Measurements from ENCODE around the gene ACAP1. TPM values are rescaled to one million over a fixed set of nuclear protein-coding genes. Genes with fewer than 3 reads are reported as not detected.

ACAP1 gene
- polyA plus RNA-seq, 3 donors = 7.0 to 12.5 (median 7.6) TPM

GRCh38 chr17:7393613-7394451 lies 57.5 kb downstream of the ACAP1 start:
- no peak for DNase-seq (ENCODE audit: extremely low read depth in 1 of 11, low read depth in 9 of 11, low spot score in 4 of 11)

GRCh38 chr17:7394452-7395191 lies 58.3 kb downstream of the ACAP1 start, which contains the start of gene PLSCR3:
PLSCR3 (minus strand) TSS chr17:7394525; CDS start chr17:7394110, 415 bp downstream.
- peak in 9 of 11 donors; percentile 75 to 82 (median 79) for DNase-seq (ENCODE audit: extremely low read depth in 1 of 11, low read depth in 9 of 11, low spot score in 4 of 11)

GRCh38 chr17:7396147-7396546 lies 59.8 kb downstream of the ACAP1 start:
- no peak for DNase-seq (ENCODE audit: extremely low read depth in 1 of 11, low read depth in 9 of 11, low spot score in 4 of 11)

- DNase-seq (ENCODE audit: extremely low read depth in 1 of 11, low read depth in 9 of 11, low spot score in 4 of 11) = no peak
Measured at GRCh38 chr17:7398612-7399011, 62.3 kb downstream of the ACAP1 start.

Other genes with a start within 250 kb of the ACAP1 start
- 1 to 10 TPM in 2 of 3 donors, under 1 TPM in 1; 0.89 to 2.6 (median 2.1) TPM for gene ASGR2, start 221.7 kb upstream of the ACAP1 start, polyA plus RNA-seq (ENCODE audit: insufficient read length in 3 of 3)
- 10 to 100 TPM in 1 of 3 donors, 1 to 10 TPM in 2; 6.1 to 10.7 (median 7.2) TPM for gene ASGR1, start 157.2 kb upstream of the ACAP1 start, polyA plus RNA-seq (ENCODE audit: insufficient read length in 3 of 3)
- gene DLG4, start 116.7 kb upstream of the ACAP1 start, polyA plus RNA-seq (ENCODE audit: insufficient read length in 3 of 3) = 10 to 100 TPM; 28.3 to 47.7 (median 37.6) TPM
- gene ACADVL, start 116.6 kb upstream of the ACAP1 start, polyA plus RNA-seq (ENCODE audit: insufficient read length in 3 of 3) = 100 to 1,000 TPM; 438 to 579 (median 497) TPM
- 10 to 100 TPM; 49.8 to 66.7 (median 64.4) TPM for gene DVL2, start 102.0 kb upstream of the ACAP1 start, polyA plus RNA-seq (ENCODE audit: insufficient read length in 3 of 3)
- 10 to 100 TPM; 51.3 to 65.8 (median 53.1) TPM for gene PHF23, start 97.1 kb upstream of the ACAP1 start, polyA plus RNA-seq (ENCODE audit: insufficient read length in 3 of 3)
- 100 to 1,000 TPM; 435 to 476 (median 455) TPM for gene GABARAP, start 94.1 kb upstream of the ACAP1 start, polyA plus RNA-seq (ENCODE audit: insufficient read length in 3 of 3)
- 100 to 1,000 TPM; 151 to 152 (median 151) TPM for gene CTDNEP1, start 84.8 kb upstream of the ACAP1 start, polyA plus RNA-seq (ENCODE audit: insufficient read length in 3 of 3)
- gene ELP5, start 84.3 kb upstream of the ACAP1 start, polyA plus RNA-seq (ENCODE audit: insufficient read length in 3 of 3) = 10 to 100 TPM; 51.6 to 63.0 (median 55.1) TPM
- 10 to 100 TPM; 41.1 to 74.2 (median 41.8) TPM for gene CLDN7, start 74.1 kb upstream of the ACAP1 start, polyA plus RNA-seq (ENCODE audit: insufficient read length in 3 of 3)
- 1 to 10 TPM; 1.8 to 2.7 (median 2.5) TPM for gene SLC2A4, start 54.8 kb upstream of the ACAP1 start, polyA plus RNA-seq (ENCODE audit: insufficient read length in 3 of 3)
- gene YBX2, start 41.9 kb upstream of the ACAP1 start, polyA plus RNA-seq (ENCODE audit: insufficient read length in 3 of 3) = 1 to 10 TPM; 3.8 to 5.3 (median 5.2) TPM
- 100 to 1,000 TPM; 313 to 353 (median 324) TPM for gene EIF5A, start 28.9 kb upstream of the ACAP1 start, polyA plus RNA-seq (ENCODE audit: insufficient read length in 3 of 3)
- gene GPS2, start 21.2 kb upstream of the ACAP1 start, polyA plus RNA-seq (ENCODE audit: insufficient read length in 3 of 3) = 100 to 1,000 TPM in 1 of 3 donors, 10 to 100 TPM in 2; 95.6 to 101 (median 97.4) TPM
- 10 to 100 TPM; 30.6 to 38.2 (median 36.1) TPM for gene NEURL4, start 7.2 kb upstream of the ACAP1 start, polyA plus RNA-seq (ENCODE audit: insufficient read length in 3 of 3)
- gene KCTD11, start 15.6 kb downstream of the ACAP1 start, polyA plus RNA-seq (ENCODE audit: insufficient read length in 3 of 3) = 10 to 100 TPM; 10.7 to 13.9 (median 12.0) TPM
- gene TMEM95, start 18.6 kb downstream of the ACAP1 start, polyA plus RNA-seq (ENCODE audit: insufficient read length in 3 of 3) = not detected
- 1 to 10 TPM; 5.1 to 9.0 (median 6.0) TPM for gene TNK1, start 44.6 kb downstream of the ACAP1 start, polyA plus RNA-seq (ENCODE audit: insufficient read length in 3 of 3)
- 10 to 100 TPM; 28.8 to 41.5 (median 41.4) TPM for gene PLSCR3, start 58.0 kb downstream of the ACAP1 start, polyA plus RNA-seq (ENCODE audit: insufficient read length in 3 of 3)
- gene TMEM256, start 67.6 kb downstream of the ACAP1 start, polyA plus RNA-seq (ENCODE audit: insufficient read length in 3 of 3) = 10 to 100 TPM; 81.9 to 99.2 (median 87.3) TPM
- 10 to 100 TPM; 21.4 to 36.4 (median 29.0) TPM for gene NLGN2, start 71.3 kb downstream of the ACAP1 start, polyA plus RNA-seq (ENCODE audit: insufficient read length in 3 of 3)
- under 1 TPM in 2 of 3 donors, not detected in 1; 0.10 to 0.22 TPM for gene SPEM1, start 83.8 kb downstream of the ACAP1 start, polyA plus RNA-seq (ENCODE audit: insufficient read length in 3 of 3)
- not detected for gene SPEM2, start 89.1 kb downstream of the ACAP1 start, polyA plus RNA-seq (ENCODE audit: insufficient read length in 3 of 3)
- gene SPEM3, start 92.3 kb downstream of the ACAP1 start, polyA plus RNA-seq (ENCODE audit: insufficient read length in 3 of 3) = not detected
- 1 to 10 TPM; 3.4 to 5.2 (median 4.6) TPM for gene TMEM102, start 98.9 kb downstream of the ACAP1 start, polyA plus RNA-seq (ENCODE audit: insufficient read length in 3 of 3)
- 10 to 100 TPM in 1 of 3 donors, 1 to 10 TPM in 2; 5.6 to 12.6 (median 8.0) TPM for gene FGF11, start 103.0 kb downstream of the ACAP1 start, polyA plus RNA-seq (ENCODE audit: insufficient read length in 3 of 3)
- 10 to 100 TPM in 2 of 3 donors, 1 to 10 TPM in 1; 9.3 to 10.7 (median 10.4) TPM for gene CHRNB1, start 108.5 kb downstream of the ACAP1 start, polyA plus RNA-seq (ENCODE audit: insufficient read length in 3 of 3)
- 10 to 100 TPM; 34.9 to 54.9 (median 40.9) TPM for gene ZBTB4, start 143.1 kb downstream of the ACAP1 start, polyA plus RNA-seq (ENCODE audit: insufficient read length in 3 of 3)
- under 1 TPM in 2 of 3 donors, not detected in 1; 0.26 TPM for gene SLC35G6, start 144.9 kb downstream of the ACAP1 start, polyA plus RNA-seq (ENCODE audit: insufficient read length in 3 of 3)
- 100 to 1,000 TPM; 131 to 134 (median 134) TPM for gene POLR2A, start 147.8 kb downstream of the ACAP1 start, polyA plus RNA-seq (ENCODE audit: insufficient read length in 3 of 3)
- 10 to 100 TPM; 19.0 to 26.6 (median 26.6) TPM for gene TNFSF12, start 212.5 kb downstream of the ACAP1 start, polyA plus RNA-seq (ENCODE audit: insufficient read length in 3 of 3)
- 10 to 100 TPM; 10.4 to 17.2 (median 12.5) TPM for gene TNFSF13, start 222.2 kb downstream of the ACAP1 start, polyA plus RNA-seq (ENCODE audit: insufficient read length in 3 of 3)
- gene SENP3, start 225.4 kb downstream of the ACAP1 start, polyA plus RNA-seq (ENCODE audit: insufficient read length in 3 of 3) = 10 to 100 TPM; 61.6 to 86.9 (median 83.7) TPM
- 10 to 100 TPM; 56.7 to 63.5 (median 62.6) TPM for gene CD68, start 243.1 kb downstream of the ACAP1 start, polyA plus RNA-seq (ENCODE audit: insufficient read length in 3 of 3)
- gene MPDU1, start 247.3 kb downstream of the ACAP1 start, polyA plus RNA-seq (ENCODE audit: insufficient read length in 3 of 3) = 100 to 1,000 TPM; 103 to 119 (median 114) TPM